Measurements from ENCODE around the gene PLK2.

Gene PLK2

DNA sequence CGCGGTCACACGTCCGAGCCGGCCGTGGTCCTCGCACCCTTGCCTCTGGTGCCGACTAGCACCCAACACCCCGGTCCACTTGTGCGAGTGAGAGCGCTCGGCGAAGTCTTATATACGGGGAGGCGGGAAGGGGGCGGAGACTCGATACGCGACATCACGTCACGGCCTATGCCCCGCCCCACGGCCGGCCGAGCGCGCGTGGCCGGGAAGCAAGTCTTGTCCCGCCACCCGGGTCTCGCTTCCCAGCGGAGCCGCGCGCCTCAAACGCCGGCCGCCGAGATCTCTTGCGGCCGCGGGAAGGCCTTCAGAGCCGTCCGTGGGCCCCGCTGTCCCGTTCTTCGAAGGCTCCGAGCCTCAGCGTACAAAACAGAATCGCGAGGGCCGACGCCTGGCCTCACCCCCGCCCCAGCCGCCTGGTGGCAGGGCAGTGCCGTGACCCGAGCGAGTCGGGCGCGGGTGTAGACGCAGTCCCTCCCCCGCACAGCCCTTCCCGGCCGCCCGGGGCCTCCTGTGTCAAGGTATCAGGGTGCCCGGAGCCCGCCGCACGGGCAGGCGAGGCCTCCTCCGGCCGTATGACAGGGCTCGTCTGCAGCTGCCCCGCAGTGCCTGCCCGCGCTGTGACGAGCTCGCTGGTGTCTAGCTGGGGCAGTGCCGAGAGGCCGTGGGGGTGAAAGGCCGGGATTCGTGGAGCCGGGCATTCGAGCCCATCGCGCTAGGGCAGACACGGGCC, at the start of gene PLK2:
TSS of gene PLK2 (minus strand) at position 85 of the 730 bp plus-strand sequence. CDS start 127 bp downstream, outside the sequence.
- TF ChIP-seq POLR2AphosphoS5 (IDR thresholded peaks at IDR 0.05; ENCODE audit: borderline replicate concordance, low read depth, low read length) (peak; percentile 37; the same call in 1 of the 2 replicates), EZH2 (IDR thresholded peaks at IDR 0.05) (no peak), FOXP2 (optimal IDR thresholded peaks at IDR 0.05; ENCODE audit: control extremely low read depth, extremely low read length, insufficient read depth) (no peak)
- H3K36me3 ChIP-seq (ENCODE audit: insufficient read depth, low read length) = no peaks in the 10 kb centered on the region
- H3K9ac ChIP-seq (ENCODE audit: insufficient read length) = peak within 1 kb of the TSS; percentile 67
- H3K27ac ChIP-seq = no peak within 1 kb of the TSS
- no peaks in the 10 kb centered on the region for H3K9me3 ChIP-seq (ENCODE audit: low read depth, low read length)
- H3K4me3 ChIP-seq = peak within 1 kb of the TSS; percentile 82
- no peak for DNase-seq (ENCODE audit: low read depth, low spot score)

DNA sequence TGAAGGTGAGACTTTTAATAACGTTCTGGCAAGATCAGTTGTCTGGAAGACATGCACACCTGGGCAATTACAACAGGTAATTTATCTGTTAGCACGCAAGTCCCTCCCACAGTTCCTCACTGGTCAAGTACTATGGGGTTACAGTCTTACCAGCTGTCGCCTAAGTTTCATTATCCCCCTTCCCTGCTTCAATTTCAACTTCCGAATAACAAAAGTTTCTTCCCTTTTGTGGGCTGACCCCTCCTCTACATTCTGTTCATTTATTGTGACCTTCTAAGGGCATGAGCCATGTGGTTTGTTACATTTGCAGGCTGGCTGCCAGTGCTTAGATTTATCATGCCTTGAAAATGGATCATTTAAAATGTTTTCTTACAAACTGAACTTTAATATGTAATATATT, 47.8 kb upstream of the PLK2 start:
- Histone ChIP-seq H3K9ac (ENCODE audit: insufficient read length) (no peak overlapping the region), H3K27ac (no peak overlapping the region), H3K36me3 (ENCODE audit: insufficient read depth, low read length) (no peaks in the 10 kb centered on the region), H3K9me3 (ENCODE audit: low read depth, low read length) (no peaks in the 10 kb centered on the region), H3K4me3 (no peak overlapping the region)
- TF ChIP-seq FOXP2 (optimal IDR thresholded peaks at IDR 0.05; ENCODE audit: control extremely low read depth, extremely low read length, insufficient read depth) (no peak), POLR2AphosphoS5 (IDR thresholded peaks at IDR 0.05; ENCODE audit: borderline replicate concordance, low read depth, low read length) (no peak), EZH2 (IDR thresholded peaks at IDR 0.05) (no peak)
- no peak for DNase-seq (ENCODE audit: low read depth, low spot score)

DNA sequence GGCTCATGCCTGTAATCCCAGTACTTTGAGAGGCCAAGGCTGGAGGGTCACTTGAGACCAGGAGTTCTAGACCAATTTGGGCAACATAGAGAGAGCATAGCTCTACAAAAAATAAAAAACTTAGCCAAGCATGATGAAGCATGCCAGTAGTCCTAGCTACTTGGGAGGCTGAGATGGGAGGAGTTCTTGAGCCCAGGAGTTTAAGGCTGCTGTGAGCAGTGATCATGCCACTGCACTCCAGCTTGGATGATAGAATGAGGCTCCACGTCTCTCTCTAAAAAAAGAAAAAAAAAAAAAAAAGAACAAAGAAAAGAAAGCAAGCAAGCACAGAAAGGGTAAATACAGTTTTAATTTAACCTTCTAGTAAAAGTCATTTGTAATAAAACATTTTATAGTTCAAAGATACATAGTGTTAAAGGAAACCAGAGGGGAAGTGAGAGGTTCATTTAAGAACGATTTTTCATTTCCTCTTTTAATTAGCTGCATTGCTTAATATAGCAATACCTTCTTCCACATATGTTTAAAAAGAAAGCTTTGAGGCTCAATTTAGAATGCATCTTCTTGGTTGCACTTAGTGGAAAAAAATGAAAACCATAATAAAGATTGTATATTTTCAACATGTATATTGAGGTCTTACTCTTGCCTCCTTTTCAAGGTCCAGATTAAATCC, 46.2 kb upstream of the PLK2 start:
- no peaks in the 10 kb centered on the region for H3K36me3 ChIP-seq (ENCODE audit: insufficient read depth, low read length)
- no peak overlapping the region for H3K27ac ChIP-seq
- no peaks in the 10 kb centered on the region for H3K9me3 ChIP-seq (ENCODE audit: low read depth, low read length)
- TF ChIP-seq EZH2 (IDR thresholded peaks at IDR 0.05) = no peak
- TF ChIP-seq POLR2AphosphoS5 (IDR thresholded peaks at IDR 0.05; ENCODE audit: borderline replicate concordance, low read depth, low read length) = no peak
- no peak for TF ChIP-seq FOXP2 (optimal IDR thresholded peaks at IDR 0.05; ENCODE audit: control extremely low read depth, extremely low read length, insufficient read depth)
- H3K4me3 ChIP-seq = no peak overlapping the region
- no peak for DNase-seq (ENCODE audit: low read depth, low spot score)
- no peak overlapping the region for H3K9ac ChIP-seq (ENCODE audit: insufficient read length)

DNA sequence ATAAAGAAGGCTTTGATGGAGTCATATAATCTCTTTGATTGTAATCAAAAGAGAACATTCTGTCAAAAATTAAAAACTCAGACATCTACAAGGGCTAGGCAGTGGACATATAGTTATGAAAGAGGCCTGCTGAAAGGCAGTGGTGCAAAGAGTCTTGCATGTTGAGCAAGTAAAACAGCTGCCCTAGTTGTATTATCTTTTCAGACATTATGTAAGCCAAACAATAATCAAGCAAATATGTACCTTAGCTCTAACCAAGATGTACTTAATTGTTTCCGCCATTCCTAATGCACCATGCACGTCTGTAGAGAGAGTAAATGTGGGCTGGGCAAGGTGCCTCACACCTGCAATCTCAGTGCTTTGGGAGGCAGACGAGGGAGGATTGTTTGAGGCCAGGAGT, 45.6 kb upstream of the PLK2 start:
- no peak overlapping the region for H3K9ac ChIP-seq (ENCODE audit: insufficient read length)
- TF ChIP-seq POLR2AphosphoS5 (IDR thresholded peaks at IDR 0.05; ENCODE audit: borderline replicate concordance, low read depth, low read length) (no peak), EZH2 (IDR thresholded peaks at IDR 0.05) (no peak), FOXP2 (optimal IDR thresholded peaks at IDR 0.05; ENCODE audit: control extremely low read depth, extremely low read length, insufficient read depth) (no peak)
- no peaks in the 10 kb centered on the region for H3K9me3 ChIP-seq (ENCODE audit: low read depth, low read length)
- no peak overlapping the region for H3K4me3 ChIP-seq
- DNase-seq (ENCODE audit: low read depth, low spot score) = no peak
- H3K36me3 ChIP-seq (ENCODE audit: insufficient read depth, low read length) = no peaks in the 10 kb centered on the region
- H3K27ac ChIP-seq = no peak overlapping the region

DNA sequence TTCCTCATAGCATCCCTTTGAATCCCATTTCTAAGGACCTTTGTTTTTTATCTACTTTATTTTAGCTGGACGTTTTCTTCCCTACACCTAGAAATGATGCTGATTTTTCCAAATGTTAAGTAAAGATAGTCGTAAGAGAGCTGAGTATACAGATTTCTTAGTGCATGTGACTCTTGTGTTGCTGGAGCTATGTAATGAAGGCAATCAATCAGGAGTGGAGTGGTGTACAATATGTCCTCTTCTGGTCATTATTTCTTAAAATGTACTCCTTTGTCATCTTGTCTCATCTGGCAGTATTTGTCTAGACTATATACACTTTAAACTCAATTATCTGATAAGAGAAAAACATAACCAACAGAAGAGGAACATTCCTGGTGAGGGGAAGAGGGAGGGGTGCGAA, 44.9 kb upstream of the PLK2 start:
- TF ChIP-seq FOXP2 (optimal IDR thresholded peaks at IDR 0.05; ENCODE audit: control extremely low read depth, extremely low read length, insufficient read depth) (no peak), EZH2 (IDR thresholded peaks at IDR 0.05) (no peak), POLR2AphosphoS5 (IDR thresholded peaks at IDR 0.05; ENCODE audit: borderline replicate concordance, low read depth, low read length) (no peak)
- H3K27ac ChIP-seq = no peak overlapping the region
- H3K9ac ChIP-seq (ENCODE audit: insufficient read length) = no peak overlapping the region
- no peak overlapping the region for H3K4me3 ChIP-seq
- H3K36me3 ChIP-seq (ENCODE audit: insufficient read depth, low read length) = no peaks in the 10 kb centered on the region
- H3K9me3 ChIP-seq (ENCODE audit: low read depth, low read length) = no peaks in the 10 kb centered on the region
- DNase-seq (ENCODE audit: low read depth, low spot score) = no peak

DNA sequence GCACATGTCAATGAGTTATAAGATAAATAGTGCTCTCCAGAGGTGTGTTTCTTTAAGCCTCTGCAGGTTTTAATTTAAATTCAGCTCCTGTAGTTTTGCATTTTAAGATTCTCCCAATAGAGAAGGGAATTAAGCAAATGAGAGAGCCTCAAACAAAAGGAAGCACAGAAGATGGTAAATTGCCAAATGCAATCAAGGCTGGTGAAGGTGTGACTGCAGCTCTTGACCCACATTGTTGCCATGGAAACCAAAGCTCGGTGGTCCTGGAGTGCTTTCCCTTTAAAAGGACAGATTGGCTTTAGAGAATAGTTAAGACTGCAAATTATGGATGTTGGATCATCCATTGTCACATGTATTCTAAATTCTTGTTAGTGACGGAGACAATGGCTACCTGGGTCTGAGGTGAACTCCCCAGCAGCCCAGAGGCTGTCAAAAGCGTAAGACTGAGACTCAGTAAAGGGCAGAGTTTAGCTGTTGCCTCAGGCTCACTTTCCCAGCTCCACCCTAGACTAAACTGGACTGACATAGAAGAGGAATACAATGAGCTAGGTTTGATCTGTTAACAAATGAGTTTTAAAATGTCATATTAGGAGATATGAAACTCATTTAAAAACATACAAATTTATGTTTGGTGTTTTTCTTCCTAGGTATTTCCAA, 43.6 kb upstream of the PLK2 start:
- DNase-seq (ENCODE audit: low read depth, low spot score) = no peak
- Histone ChIP-seq H3K4me3 (no peak overlapping the region), H3K36me3 (ENCODE audit: insufficient read depth, low read length) (no peaks in the 10 kb centered on the region), H3K9ac (ENCODE audit: insufficient read length) (no peak overlapping the region), H3K9me3 (ENCODE audit: low read depth, low read length) (no peaks in the 10 kb centered on the region), H3K27ac (no peak overlapping the region)
- no peak for TF ChIP-seq EZH2 (IDR thresholded peaks at IDR 0.05)
- TF ChIP-seq POLR2AphosphoS5 (IDR thresholded peaks at IDR 0.05; ENCODE audit: borderline replicate concordance, low read depth, low read length) = no peak
- no peak for TF ChIP-seq FOXP2 (optimal IDR thresholded peaks at IDR 0.05; ENCODE audit: control extremely low read depth, extremely low read length, insufficient read depth)

DNA sequence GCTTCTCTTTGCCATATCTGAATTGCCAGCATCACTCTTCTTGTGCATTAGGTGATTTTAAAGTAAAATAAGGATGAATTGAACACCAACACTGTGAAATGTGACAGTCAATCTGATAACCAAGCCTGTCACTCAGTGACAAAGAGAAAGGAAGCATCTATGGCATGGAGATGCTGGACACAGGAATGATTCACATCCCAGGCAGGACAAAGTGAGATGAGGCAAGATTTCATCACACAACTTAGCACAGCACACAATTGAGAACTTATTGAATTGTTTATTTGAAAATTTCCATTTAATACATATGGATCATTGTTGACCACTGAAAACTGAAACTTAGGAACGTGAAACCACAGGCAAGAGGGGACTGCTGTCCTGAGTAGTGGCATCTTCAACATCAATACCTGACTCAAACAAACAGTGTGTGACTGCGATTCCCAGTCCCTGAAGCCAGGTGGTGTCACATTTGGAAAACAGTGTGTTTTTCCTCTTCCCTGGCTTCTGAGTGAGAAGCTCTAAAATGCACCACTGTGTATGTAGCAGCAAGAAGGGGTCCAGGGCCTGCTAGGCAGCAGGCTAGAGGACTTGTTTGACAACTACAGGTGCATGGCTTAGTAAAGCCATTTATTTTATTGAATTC, 42.0 kb upstream of the PLK2 start:
- Histone ChIP-seq H3K9me3 (ENCODE audit: low read depth, low read length) (no peaks in the 10 kb centered on the region), H3K27ac (no peak overlapping the region), H3K4me3 (no peak overlapping the region), H3K36me3 (ENCODE audit: insufficient read depth, low read length) (no peaks in the 10 kb centered on the region), H3K9ac (ENCODE audit: insufficient read length) (no peak overlapping the region)
- no peak for DNase-seq (ENCODE audit: low read depth, low spot score)
- no peak for TF ChIP-seq FOXP2 (optimal IDR thresholded peaks at IDR 0.05; ENCODE audit: control extremely low read depth, extremely low read length, insufficient read depth)
- TF ChIP-seq POLR2AphosphoS5 (IDR thresholded peaks at IDR 0.05; ENCODE audit: borderline replicate concordance, low read depth, low read length) = no peak
- TF ChIP-seq EZH2 (IDR thresholded peaks at IDR 0.05) = no peak

DNA sequence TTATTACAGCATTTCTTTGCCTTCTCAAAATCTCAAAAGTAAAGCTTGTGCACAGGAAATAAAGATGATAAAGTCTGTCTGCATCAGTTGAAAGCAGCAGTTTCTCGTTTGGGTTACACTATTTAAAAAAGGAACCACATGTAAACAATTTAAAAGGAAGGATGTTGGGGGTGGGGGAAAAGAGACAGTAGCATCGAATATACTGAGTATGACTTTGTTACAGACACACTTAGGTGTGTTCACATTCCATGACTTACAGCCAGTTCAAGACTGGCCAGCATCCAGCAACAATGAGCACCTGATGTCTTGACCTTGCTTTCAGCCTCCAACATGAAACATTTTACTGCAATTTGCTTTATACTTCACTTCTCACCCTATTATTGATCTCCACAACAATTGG, 40.1 kb upstream of the PLK2 start:
- Histone ChIP-seq H3K36me3 (ENCODE audit: insufficient read depth, low read length) (no peaks in the 10 kb centered on the region), H3K27ac (no peak overlapping the region), H3K4me3 (no peak overlapping the region), H3K9ac (ENCODE audit: insufficient read length) (no peak overlapping the region), H3K9me3 (ENCODE audit: low read depth, low read length) (no peaks in the 10 kb centered on the region)
- DNase-seq (ENCODE audit: low read depth, low spot score) = no peak
- no peak for TF ChIP-seq FOXP2 (optimal IDR thresholded peaks at IDR 0.05; ENCODE audit: control extremely low read depth, extremely low read length, insufficient read depth)
- TF ChIP-seq POLR2AphosphoS5 (IDR thresholded peaks at IDR 0.05; ENCODE audit: borderline replicate concordance, low read depth, low read length) = no peak
- TF ChIP-seq EZH2 (IDR thresholded peaks at IDR 0.05) = no peak

All from SK-N-MC (cell line).